Measurements from ENCODE around the gene SMYD3.

The SMYD3 gene

GRCh38 chr1:246138781-246139180 is 368.3 kb downstream of the SMYD3 start:
- Histone ChIP-seq H3K9me3 (ENCODE audit: control insufficient read depth, low read length) (no peaks in the 10 kb centered on the region), H3K9ac (ENCODE audit: low read length) (no peak overlapping the region), H3K4me3 (ENCODE audit: low read length) (no peak overlapping the region), H3K36me3 (ENCODE audit: control insufficient read depth, insufficient read depth, low read length, severe bottlenecking) (no peaks in the 10 kb centered on the region), H3K4me1 (ENCODE audit: control insufficient read depth, insufficient read depth, low read length) (peaks cover 12% of the 10 kb centered on the region), H3K27me3 (replicated peaks; ENCODE audit: control insufficient read depth, insufficient read depth, low read length) (no peaks in the 10 kb centered on the region)
- no peak for DNase-seq (ENCODE audit: low read depth)

GRCh38 chr1:246136477-246136876 is 370.6 kb downstream of the SMYD3 start:
- H3K4me1 ChIP-seq (ENCODE audit: control insufficient read depth, insufficient read depth, low read length) = peaks cover 12% of the 10 kb centered on the region
- H3K9me3 ChIP-seq (ENCODE audit: control insufficient read depth, low read length) = no peaks in the 10 kb centered on the region
- no peaks in the 10 kb centered on the region for H3K27me3 ChIP-seq (replicated peaks; ENCODE audit: control insufficient read depth, insufficient read depth, low read length)
- no peaks in the 10 kb centered on the region for H3K36me3 ChIP-seq (ENCODE audit: control insufficient read depth, insufficient read depth, low read length, severe bottlenecking)
- no peak overlapping the region for H3K9ac ChIP-seq (ENCODE audit: low read length)
- DNase-seq (ENCODE audit: low read depth) = no peak
- no peak overlapping the region for H3K4me3 ChIP-seq (ENCODE audit: low read length)

GRCh38 chr1:246134789-246135188 is 372.3 kb downstream of the SMYD3 start:
- H3K9me3 ChIP-seq (ENCODE audit: control insufficient read depth, low read length) = no peaks in the 10 kb centered on the region
- no peaks in the 10 kb centered on the region for H3K27me3 ChIP-seq (replicated peaks; ENCODE audit: control insufficient read depth, insufficient read depth, low read length)
- H3K9ac ChIP-seq (ENCODE audit: low read length) = no peak overlapping the region
- peaks cover 9% of the 10 kb centered on the region for H3K4me1 ChIP-seq (ENCODE audit: control insufficient read depth, insufficient read depth, low read length)
- H3K36me3 ChIP-seq (ENCODE audit: control insufficient read depth, insufficient read depth, low read length, severe bottlenecking) = no peaks in the 10 kb centered on the region
- no peak for DNase-seq (ENCODE audit: low read depth)
- no peak overlapping the region for H3K4me3 ChIP-seq (ENCODE audit: low read length)

- Histone ChIP-seq H3K4me1 (ENCODE audit: control insufficient read depth, insufficient read depth, low read length) (no peaks in the 10 kb centered on the region), H3K9me3 (ENCODE audit: control insufficient read depth, low read length) (no peaks in the 10 kb centered on the region), H3K4me3 (ENCODE audit: low read length) (no peak overlapping the region), H3K27me3 (replicated peaks; ENCODE audit: control insufficient read depth, insufficient read depth, low read length) (no peaks in the 10 kb centered on the region), H3K9ac (ENCODE audit: low read length) (no peak overlapping the region), H3K36me3 (ENCODE audit: control insufficient read depth, insufficient read depth, low read length, severe bottlenecking) (no peaks in the 10 kb centered on the region)
- DNase-seq (ENCODE audit: low read depth) = no peak
Measured at GRCh38 chr1:246131095-246131494, 376.0 kb downstream of the SMYD3 start.

GRCh38 chr1:246128494-246129069 is 378.5 kb downstream of the SMYD3 start:
- no peaks in the 10 kb centered on the region for H3K27me3 ChIP-seq (replicated peaks; ENCODE audit: control insufficient read depth, insufficient read depth, low read length)
- no peak overlapping the region for H3K9ac ChIP-seq (ENCODE audit: low read length)
- no peak for DNase-seq (ENCODE audit: low read depth)
- H3K36me3 ChIP-seq (ENCODE audit: control insufficient read depth, insufficient read depth, low read length, severe bottlenecking) = no peaks in the 10 kb centered on the region
- H3K4me1 ChIP-seq (ENCODE audit: control insufficient read depth, insufficient read depth, low read length) = no peaks in the 10 kb centered on the region
- H3K4me3 ChIP-seq (ENCODE audit: low read length) = no peak overlapping the region
- H3K9me3 ChIP-seq (ENCODE audit: control insufficient read depth, low read length) = no peaks in the 10 kb centered on the region

- no peaks in the 10 kb centered on the region for H3K36me3 ChIP-seq (ENCODE audit: control insufficient read depth, insufficient read depth, low read length, severe bottlenecking)
Measured at GRCh38 chr1:246126580-246126979, 380.5 kb downstream of the SMYD3 start.

GRCh38 chr1:246122071-246122470 is 385.0 kb downstream of the SMYD3 start:
- DNase-seq (ENCODE audit: low read depth) = no peak
- no peaks in the 10 kb centered on the region for H3K9me3 ChIP-seq (ENCODE audit: control insufficient read depth, low read length)
- H3K27me3 ChIP-seq (replicated peaks; ENCODE audit: control insufficient read depth, insufficient read depth, low read length) = no peaks in the 10 kb centered on the region
- H3K4me1 ChIP-seq (ENCODE audit: control insufficient read depth, insufficient read depth, low read length) = no peaks in the 10 kb centered on the region
- H3K36me3 ChIP-seq (ENCODE audit: control insufficient read depth, insufficient read depth, low read length, severe bottlenecking) = no peaks in the 10 kb centered on the region
- H3K4me3 ChIP-seq (ENCODE audit: low read length) = no peak overlapping the region
- no peak overlapping the region for H3K9ac ChIP-seq (ENCODE audit: low read length)

More at GRCh38 chr1:246126580-246126979, 380.5 kb downstream of the SMYD3 start:
- Histone ChIP-seq H3K9me3 (ENCODE audit: control insufficient read depth, low read length) (no peaks in the 10 kb centered on the region), H3K4me1 (ENCODE audit: control insufficient read depth, insufficient read depth, low read length) (no peaks in the 10 kb centered on the region), H3K4me3 (ENCODE audit: low read length) (no peak overlapping the region), H3K27me3 (replicated peaks; ENCODE audit: control insufficient read depth, insufficient read depth, low read length) (no peaks in the 10 kb centered on the region), H3K9ac (ENCODE audit: low read length) (no peak overlapping the region)
- DNase-seq (ENCODE audit: low read depth) = no peak

GRCh38 chr1:246121533-246121932 is 385.5 kb downstream of the SMYD3 start:
- Histone ChIP-seq H3K9ac (ENCODE audit: low read length) (no peak overlapping the region), H3K9me3 (ENCODE audit: control insufficient read depth, low read length) (no peaks in the 10 kb centered on the region), H3K4me1 (ENCODE audit: control insufficient read depth, insufficient read depth, low read length) (no peaks in the 10 kb centered on the region), H3K36me3 (ENCODE audit: control insufficient read depth, insufficient read depth, low read length, severe bottlenecking) (no peaks in the 10 kb centered on the region), H3K4me3 (ENCODE audit: low read length) (no peak overlapping the region), H3K27me3 (replicated peaks; ENCODE audit: control insufficient read depth, insufficient read depth, low read length) (no peaks in the 10 kb centered on the region)
- DNase-seq (ENCODE audit: low read depth) = peak; percentile 4

- no peaks in the 10 kb centered on the region for H3K36me3 ChIP-seq (ENCODE audit: control insufficient read depth, insufficient read depth, low read length, severe bottlenecking)
- H3K9me3 ChIP-seq (ENCODE audit: control insufficient read depth, low read length) = no peaks in the 10 kb centered on the region
- H3K27me3 ChIP-seq (replicated peaks; ENCODE audit: control insufficient read depth, insufficient read depth, low read length) = no peaks in the 10 kb centered on the region
- H3K4me3 ChIP-seq (ENCODE audit: low read length) = no peak overlapping the region
- DNase-seq (ENCODE audit: low read depth) = peak; percentile 63
- no peak overlapping the region for H3K9ac ChIP-seq (ENCODE audit: low read length)
- no peaks in the 10 kb centered on the region for H3K4me1 ChIP-seq (ENCODE audit: control insufficient read depth, insufficient read depth, low read length)
Measured at GRCh38 chr1:246117066-246117791, 389.9 kb downstream of the SMYD3 start.

- no peaks in the 10 kb centered on the region for H3K27me3 ChIP-seq (replicated peaks; ENCODE audit: control insufficient read depth, insufficient read depth, low read length)
- no peak overlapping the region for H3K9ac ChIP-seq (ENCODE audit: low read length)
- no peak for DNase-seq (ENCODE audit: low read depth)
- H3K36me3 ChIP-seq (ENCODE audit: control insufficient read depth, insufficient read depth, low read length, severe bottlenecking) = no peaks in the 10 kb centered on the region
- no peaks in the 10 kb centered on the region for H3K9me3 ChIP-seq (ENCODE audit: control insufficient read depth, low read length)
- H3K4me3 ChIP-seq (ENCODE audit: low read length) = no peak overlapping the region
- H3K4me1 ChIP-seq (ENCODE audit: control insufficient read depth, insufficient read depth, low read length) = no peaks in the 10 kb centered on the region
Measured at GRCh38 chr1:246114369-246114768, 392.7 kb downstream of the SMYD3 start.

GRCh38 chr1:246113555-246114095 is 393.5 kb downstream of the SMYD3 start:
- Histone ChIP-seq H3K4me3 (ENCODE audit: low read length) (no peak overlapping the region), H3K27me3 (replicated peaks; ENCODE audit: control insufficient read depth, insufficient read depth, low read length) (no peaks in the 10 kb centered on the region), H3K9ac (ENCODE audit: low read length) (no peak overlapping the region), H3K4me1 (ENCODE audit: control insufficient read depth, insufficient read depth, low read length) (no peaks in the 10 kb centered on the region), H3K9me3 (ENCODE audit: control insufficient read depth, low read length) (no peaks in the 10 kb centered on the region), H3K36me3 (ENCODE audit: control insufficient read depth, insufficient read depth, low read length, severe bottlenecking) (no peaks in the 10 kb centered on the region)
- no peak for DNase-seq (ENCODE audit: low read depth)

Measured in adipocyte (in vitro differentiated cells).